Stomach smooth muscle (tissue), 2 donors: ENCODE measurements around the gene RFC2.
"Not testable (repeated sequence)": the region's sequence is repeated elsewhere in the genome, so short reads cannot be mapped to it uniquely, and the experiment has no call there.

Experiments
- H3K27ac ChIP-seq: one replicate; pipeline ENCODE4 v1.7.0; 2013; ENCODE audit warnings: mild to moderate bottlenecking, low read length, inconsistent platforms
- H3K27me3 ChIP-seq, 2 donors: one replicate each; pipeline ENCODE4 v1.7.0; 2013; ENCODE audit warnings: low read length in 2 of 2; ENCODE audit not compliant: insufficient read depth in 2 of 2, control insufficient read depth in 1 of 2
- H3K36me3 ChIP-seq, 2 donors: one replicate each; pipeline ENCODE4 v1.7.0; 2013; ENCODE audit warnings: low read length in 2 of 2; ENCODE audit not compliant: control insufficient read depth in 2 of 2, insufficient read depth in 2 of 2
- H3K4me1 ChIP-seq: one replicate; pipeline ENCODE4 v1.7.0; 2013; ENCODE audit warnings: low read length; ENCODE audit not compliant: control insufficient read depth, insufficient read depth
- H3K4me3 ChIP-seq, 2 donors: one replicate each; pipeline ENCODE4 v1.7.0; 2013; ENCODE audit warnings: low read length in 2 of 2
- H3K9ac ChIP-seq, 2 donors: one replicate each; pipeline ENCODE4 v1.7.0; 2013; ENCODE audit warnings: low read length in 2 of 2, mild to moderate bottlenecking in 1 of 2
- H3K9me3 ChIP-seq, 2 donors: one replicate each; pipeline ENCODE4 v1.7.0; 2013; ENCODE audit warnings: low read length in 2 of 2; ENCODE audit not compliant: control insufficient read depth in 2 of 2
- donor health status: healthy.
- donor health status: Pancreatic carcinoma.

RFC2 gene

DNA sequence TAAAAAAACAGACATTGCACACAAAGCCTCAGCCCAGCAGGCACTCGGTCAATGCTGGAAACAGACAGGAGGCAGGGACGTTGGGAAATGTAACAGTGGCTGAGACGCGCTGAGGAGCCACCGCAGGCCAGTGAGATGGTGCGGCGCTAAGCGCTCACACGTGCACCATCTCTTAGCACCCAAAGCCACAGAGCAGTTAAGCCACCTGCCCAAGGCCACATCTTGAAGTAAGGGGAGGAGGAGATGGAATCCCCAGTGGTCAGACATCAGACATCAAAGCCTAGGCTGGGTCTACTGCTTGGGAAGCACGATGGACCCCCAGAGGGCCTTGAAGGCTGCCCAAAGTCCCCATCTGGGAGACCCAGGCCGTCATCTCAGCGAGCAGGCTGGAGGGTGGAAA, 28.8 kb downstream of the RFC2 start:
- Histone ChIP-seq H3K27me3 (no peaks in the 10 kb centered on the region), H3K9ac (no peak overlapping the region), H3K4me3 (no peak overlapping the region), H3K4me1 (no peaks in the 10 kb centered on the region), H3K9me3 (no peaks in the 10 kb centered on the region), H3K27ac (no peak overlapping the region), H3K36me3 (peaks cover 2 to 3% of the 10 kb centered on the region in 2 donors)

DNA sequence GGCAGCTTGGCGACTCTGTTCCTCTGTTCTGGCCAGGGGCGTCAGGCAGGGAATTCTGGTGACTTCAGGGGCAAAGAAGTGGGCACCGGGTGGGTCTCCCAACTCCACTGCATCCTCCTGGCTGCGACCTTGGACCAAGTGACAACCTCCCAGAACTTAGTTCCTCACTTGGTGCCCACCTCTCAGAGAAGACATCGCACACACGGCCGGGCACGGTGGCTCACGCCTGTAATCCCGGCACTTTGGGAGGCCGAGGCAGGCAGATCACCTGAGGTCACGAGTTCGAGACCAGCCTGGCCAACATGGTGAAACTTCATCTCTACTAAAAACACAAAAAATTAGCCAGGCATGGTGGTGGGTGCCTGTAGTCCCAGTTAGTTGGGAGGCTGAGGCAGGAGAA, 29.3 kb downstream of the RFC2 start:
- not testable (repeated sequence) for H3K4me1 ChIP-seq, H3K27me3 ChIP-seq, H3K36me3 ChIP-seq, H3K4me3 ChIP-seq, H3K27ac ChIP-seq, H3K9ac ChIP-seq, H3K9me3 ChIP-seq

DNA sequence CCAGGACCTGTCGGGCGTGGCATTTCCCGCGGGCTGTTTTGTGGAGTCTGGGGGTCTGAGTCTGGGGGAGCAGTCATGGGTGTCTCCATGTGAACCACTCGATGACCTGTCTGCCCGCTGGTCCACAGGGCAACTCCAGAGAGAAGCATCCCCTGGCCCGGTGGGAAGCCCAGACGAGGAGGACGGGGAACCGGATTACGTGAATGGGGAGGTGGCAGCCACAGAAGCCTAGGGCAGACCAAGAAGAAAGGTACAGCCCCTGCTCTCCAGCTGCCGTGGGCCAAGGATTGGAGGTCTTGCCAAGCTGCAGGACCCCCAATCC, 29.7 kb downstream of the RFC2 start:
- Histone ChIP-seq H3K27me3 (no peaks in the 10 kb centered on the region), H3K4me1 (no peaks in the 10 kb centered on the region), H3K36me3 (peaks cover 2 to 3% of the 10 kb centered on the region in 2 donors), H3K9me3 (no peaks in the 10 kb centered on the region), H3K27ac (no peak overlapping the region), H3K9ac (no peak overlapping the region), H3K4me3 (no peak overlapping the region)

DNA sequence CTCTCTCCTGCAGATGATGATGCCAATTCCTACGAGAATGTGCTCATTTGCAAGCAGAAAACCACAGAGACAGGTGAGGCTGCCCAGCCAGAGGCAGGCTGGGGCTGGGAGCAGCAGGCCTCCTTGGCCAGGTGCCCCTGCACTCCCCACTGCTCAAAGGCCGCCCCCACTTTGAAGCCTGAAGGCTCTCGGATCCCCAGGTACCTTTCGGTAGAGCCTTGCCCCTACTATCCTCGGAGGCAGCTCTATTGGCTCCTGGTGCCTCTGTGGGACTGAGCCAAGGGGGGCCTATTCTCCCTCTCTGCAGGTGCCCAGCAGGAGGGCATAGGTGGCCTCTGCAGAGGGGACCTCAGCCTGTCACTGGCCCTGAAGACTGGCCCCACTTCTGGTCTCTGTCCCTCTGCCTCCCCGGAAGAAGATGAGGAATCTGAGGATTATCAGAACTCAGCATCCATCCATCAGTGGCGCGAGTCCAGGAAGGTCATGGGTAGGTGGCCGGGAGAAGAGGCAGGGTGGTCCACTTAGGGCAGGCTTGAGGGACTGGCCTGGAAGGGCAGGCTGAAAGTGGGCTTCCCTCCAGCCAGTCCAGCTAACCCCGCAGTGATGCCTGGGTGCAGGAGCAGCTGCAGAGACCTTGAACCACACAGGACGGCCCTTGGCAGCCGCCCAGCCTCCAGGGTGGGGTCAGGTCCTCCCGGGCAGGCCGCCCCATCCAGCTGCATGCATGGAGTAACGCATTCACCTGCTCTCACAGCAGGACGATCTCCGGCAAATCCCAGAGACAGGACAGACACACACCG, 30.3 kb downstream of the RFC2 start:
- Histone ChIP-seq H3K27me3 (no peaks in the 10 kb centered on the region), H3K9ac (no peak overlapping the region), H3K27ac (no peak overlapping the region), H3K9me3 (no peaks in the 10 kb centered on the region), H3K36me3 (peaks cover 0 to 3% of the 10 kb centered on the region in 2 donors), H3K4me1 (no peaks in the 10 kb centered on the region), H3K4me3 (no peak overlapping the region)

DNA sequence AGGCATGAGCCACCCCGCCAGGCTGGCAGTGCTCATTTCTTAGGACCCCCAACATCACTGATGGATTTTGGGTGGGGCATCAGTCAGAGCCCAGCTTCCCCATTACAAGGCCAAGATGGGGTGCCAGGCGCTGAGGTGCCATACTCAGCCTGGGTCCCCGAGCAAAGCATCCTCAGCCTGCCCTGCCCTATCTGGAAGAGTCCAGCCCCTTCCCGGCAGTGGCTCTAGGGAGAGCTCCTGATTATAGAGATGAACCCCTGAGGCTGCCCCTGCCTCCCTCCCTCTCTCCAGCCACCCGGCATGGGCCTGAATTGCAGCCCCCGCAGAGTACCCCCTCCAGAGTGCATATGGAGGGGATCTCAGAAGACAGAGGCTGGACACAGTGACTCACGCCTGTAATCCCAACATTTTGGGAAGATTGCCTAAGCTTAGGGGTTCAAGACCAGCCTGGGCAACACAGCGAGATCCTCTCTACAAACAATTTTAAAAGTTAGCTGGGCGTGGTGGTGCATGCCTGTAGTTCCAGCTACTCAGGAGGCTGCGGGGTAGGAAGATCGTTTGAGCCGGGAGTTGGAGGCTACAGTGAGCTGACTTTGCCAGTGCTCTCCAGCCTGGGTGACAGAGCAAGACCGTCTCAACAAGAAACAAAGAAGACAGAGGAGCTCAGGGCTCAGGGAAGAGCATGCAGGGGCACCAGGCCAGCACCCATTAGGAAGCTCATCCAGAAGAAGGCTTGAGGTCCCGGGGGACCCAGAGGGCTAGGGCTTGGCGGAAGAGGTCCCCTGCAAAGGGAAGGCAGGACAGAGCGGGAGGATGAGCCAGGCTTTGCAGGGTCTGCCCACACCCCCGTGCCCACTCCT, 31.1 kb downstream of the RFC2 start:
- H3K4me3 ChIP-seq = no peak overlapping the region
- no peak overlapping the region for H3K27ac ChIP-seq
- H3K4me1 ChIP-seq = no peaks in the 10 kb centered on the region
- H3K36me3 ChIP-seq = peaks cover 0 to 3% of the 10 kb centered on the region in 2 donors
- no peak overlapping the region for H3K9ac ChIP-seq
- H3K27me3 ChIP-seq = no peaks in the 10 kb centered on the region
- no peaks in the 10 kb centered on the region for H3K9me3 ChIP-seq

DNA sequence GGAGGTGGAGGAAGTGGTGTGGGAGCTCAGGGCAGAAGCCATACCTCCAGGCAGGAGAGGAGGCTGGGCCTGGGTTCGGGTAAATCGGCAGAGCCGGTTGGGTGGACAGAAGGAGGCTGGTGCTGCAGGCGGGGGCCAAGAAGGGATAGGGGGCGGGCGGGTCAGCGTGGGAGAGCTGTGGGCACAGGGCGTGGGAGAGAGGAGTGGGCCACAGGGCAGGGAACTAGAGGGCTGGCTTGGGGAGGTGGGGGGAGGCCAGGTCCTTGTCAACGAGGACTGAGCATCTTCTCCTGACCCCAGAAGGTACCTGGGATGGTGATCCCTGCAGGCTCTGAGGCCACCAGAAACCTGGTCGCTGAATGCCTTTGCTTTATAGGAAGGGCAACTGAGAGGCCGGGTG, 32.5 kb downstream of the RFC2 start:
- H3K27ac ChIP-seq = no peak overlapping the region
- H3K4me3 ChIP-seq = no peak overlapping the region
- H3K27me3 ChIP-seq = no peaks in the 10 kb centered on the region
- no peak overlapping the region for H3K9ac ChIP-seq
- H3K9me3 ChIP-seq = no peaks in the 10 kb centered on the region
- no peaks in the 10 kb centered on the region for H3K4me1 ChIP-seq
- H3K36me3 ChIP-seq = peaks cover 0 to 3% of the 10 kb centered on the region in 2 donors

DNA sequence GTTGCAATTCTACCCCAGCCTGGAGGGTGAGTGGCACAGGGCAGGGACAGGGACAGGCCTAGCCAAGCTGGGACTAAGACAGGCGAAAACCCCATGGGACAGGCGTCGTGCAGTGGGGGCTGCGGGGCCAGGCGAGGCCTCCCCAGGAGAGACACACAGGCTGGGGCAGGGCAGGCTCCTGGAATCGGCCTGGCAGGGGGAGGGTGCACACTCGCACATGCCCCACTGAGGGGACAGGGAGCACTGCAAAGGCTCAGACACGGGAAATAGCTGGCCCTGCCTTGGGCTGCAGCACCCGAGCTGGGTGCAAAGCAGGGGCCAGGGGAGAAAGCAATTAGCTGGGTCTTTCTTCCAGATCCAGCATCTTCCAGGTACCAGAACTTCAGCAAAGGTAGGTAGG, 34.0 kb downstream of the RFC2 start:
- Histone ChIP-seq H3K4me1 (no peaks in the 10 kb centered on the region), H3K36me3 (peaks cover 0 to 3% of the 10 kb centered on the region in 2 donors), H3K27ac (no peak overlapping the region), H3K9me3 (no peaks in the 10 kb centered on the region), H3K9ac (no peak overlapping the region), H3K27me3 (no peaks in the 10 kb centered on the region), H3K4me3 (no peak overlapping the region)

DNA sequence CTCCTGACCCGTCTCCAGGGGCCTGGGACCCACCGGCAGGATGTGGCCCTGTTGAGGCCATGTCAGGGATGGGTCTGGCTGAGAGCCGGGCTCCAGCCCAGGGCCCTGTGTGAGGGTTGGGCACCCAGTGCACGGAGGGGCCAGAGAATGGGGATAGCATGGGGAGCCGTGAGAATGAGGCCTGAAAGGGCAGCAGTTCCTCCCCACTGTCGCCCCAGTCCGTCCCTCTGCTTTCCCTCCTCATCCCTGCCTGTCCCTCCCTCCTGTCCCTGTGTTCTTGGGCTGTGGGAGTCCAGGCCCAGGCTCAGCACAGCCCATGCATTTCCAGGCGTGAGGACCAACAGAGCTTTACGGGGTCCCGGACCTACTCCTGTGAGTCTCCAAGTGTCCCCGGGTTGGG, 34.8 kb downstream of the RFC2 start:
- no peak overlapping the region for H3K4me3 ChIP-seq
- no peaks in the 10 kb centered on the region for H3K27me3 ChIP-seq
- no peaks in the 10 kb centered on the region for H3K9me3 ChIP-seq
- peaks cover 0 to 3% of the 10 kb centered on the region in 2 donors for H3K36me3 ChIP-seq
- H3K9ac ChIP-seq = no peak overlapping the region
- no peaks in the 10 kb centered on the region for H3K4me1 ChIP-seq
- no peak overlapping the region for H3K27ac ChIP-seq

DNA sequence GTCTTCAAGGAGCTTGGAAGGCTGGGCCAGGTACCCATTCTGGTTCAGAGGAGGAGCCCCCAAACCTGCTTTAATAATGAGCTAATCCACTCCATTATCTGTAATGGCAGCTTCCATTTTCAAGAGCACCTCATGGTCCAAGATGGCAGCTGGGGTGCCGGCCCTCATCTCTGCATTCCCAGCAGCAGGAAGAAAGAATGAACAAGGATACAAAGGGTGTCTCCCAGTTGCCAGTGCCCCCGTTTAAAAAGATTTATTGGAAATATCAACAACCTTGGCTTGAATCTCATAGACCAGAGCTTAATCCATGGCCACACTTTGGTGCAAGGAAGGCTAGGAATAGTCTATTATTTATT, 35.9 kb downstream of the RFC2 start:
- H3K4me1 ChIP-seq = no peaks in the 10 kb centered on the region
- no peaks in the 10 kb centered on the region for H3K9me3 ChIP-seq
- H3K36me3 ChIP-seq = no peaks in the 10 kb centered on the region
- no peak overlapping the region for H3K9ac ChIP-seq
- no peaks in the 10 kb centered on the region for H3K27me3 ChIP-seq
- no peak overlapping the region for H3K27ac ChIP-seq
- H3K4me3 ChIP-seq = no peak overlapping the region

DNA sequence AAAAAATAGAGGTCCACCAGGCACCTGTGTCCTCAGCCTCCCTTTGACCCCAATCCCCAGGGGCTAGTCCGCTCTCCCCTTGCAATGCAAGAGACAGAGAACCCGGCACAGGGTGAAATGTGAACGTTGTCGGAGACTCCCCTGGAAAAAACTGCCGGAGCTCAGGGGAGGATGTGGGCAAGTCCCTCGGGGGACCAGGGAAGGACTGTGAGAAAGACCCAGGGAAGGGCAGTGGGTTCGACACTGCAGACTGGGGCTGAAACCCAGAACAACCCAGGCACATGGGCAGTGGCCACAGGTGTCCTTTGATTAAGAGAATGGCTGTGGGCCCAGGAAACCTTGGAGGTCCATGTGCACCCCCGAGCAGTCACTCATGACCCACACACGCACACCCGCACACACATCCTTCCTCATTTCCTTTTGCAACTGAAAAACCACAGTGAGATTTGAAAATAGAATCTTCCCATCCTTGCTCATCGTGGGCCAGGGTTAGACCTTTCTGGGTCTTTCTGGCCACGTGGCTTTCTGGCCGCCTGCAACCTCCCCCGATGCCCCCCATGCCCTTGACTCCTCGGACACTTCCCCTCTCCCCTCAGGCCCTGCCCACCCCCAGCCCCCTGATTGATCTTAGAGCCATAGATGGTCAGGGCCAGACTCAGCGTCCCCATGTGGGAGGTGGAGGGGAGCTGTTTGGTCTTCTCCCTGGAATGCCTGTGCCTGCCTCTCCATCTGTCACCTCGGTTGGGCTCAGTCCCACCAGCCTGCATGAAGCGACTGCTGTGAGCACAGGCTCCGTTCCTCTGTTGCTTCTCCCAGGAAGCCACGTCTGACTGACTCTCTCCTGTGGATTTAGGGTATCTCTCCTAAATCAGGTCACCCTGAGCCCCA, 36.5 kb downstream of the RFC2 start:
- Histone ChIP-seq H3K4me1 (no peaks in the 10 kb centered on the region), H3K27ac (no peak overlapping the region), H3K27me3 (no peaks in the 10 kb centered on the region), H3K4me3 (no peak overlapping the region), H3K9me3 (no peaks in the 10 kb centered on the region), H3K36me3 (no peaks in the 10 kb centered on the region), H3K9ac (no peak overlapping the region)
